H1 (cell line): ENCODE measurements around the gene SCYL1. TPM values are rescaled to one million over a fixed set of nuclear protein-coding genes. Genes with fewer than 3 reads are reported as not detected.

Experiments
- BRCA1 ChIP-seq: IDR thresholded peaks from 2 replicates; pipeline ENCODE4 v1.6.1; 2012; ENCODE audit warnings: low read depth, low read length, improper control_type of control experiment
- CHD7 ChIP-seq: fragments of 300-600 bp; sonication (generic); IDR thresholded peaks from 2 replicates; pipeline ENCODE4 v1.7.1; 2012; ENCODE audit warnings: low read length, moderate library complexity, mild to moderate bottlenecking, inconsistent platforms; ENCODE audit not compliant: insufficient replicate concordance
- POU5F1 ChIP-seq: IDR thresholded peaks from 2 replicates; pipeline ENCODE4 v1.6.1; 2011; ENCODE audit warnings: low read depth, mild to moderate bottlenecking, low read length, moderate library complexity
- RAD21 ChIP-seq, 2 experiments: IDR thresholded peaks in 1 of 2; conservative IDR thresholded peaks in 1 of 2; 2 replicates each; pipeline ENCODE4 v1.6.1; 2011; ENCODE audit warnings: low read depth in 2 of 2, low read length in 2 of 2, improper control_type of control experiment in 1 of 2, inconsistent platforms in 1 of 2, mild to moderate bottlenecking in 1 of 2, moderate library complexity in 1 of 2
- RBBP5 ChIP-seq: IDR thresholded peaks from 2 replicates; pipeline ENCODE4 v1.7.1; 2012; ENCODE audit warnings: low read depth, mild to moderate bottlenecking, inconsistent platforms, low read length, moderate library complexity, borderline replicate concordance
- SUZ12 ChIP-seq: fragments of 200-600 bp; sonication (generic); IDR thresholded peaks from 2 replicates; pipeline ENCODE4 v1.6.1; 2012; ENCODE audit warnings: mild to moderate bottlenecking, inconsistent platforms, low read length, moderate library complexity, mixed read lengths
- TAF7 ChIP-seq: optimal IDR thresholded peaks from 2 replicates; pipeline ENCODE3; 2011; ENCODE audit warnings: low read depth, mild to moderate bottlenecking, inconsistent platforms, low read length, moderate library complexity, borderline replicate concordance
- TBP ChIP-seq: IDR thresholded peaks from 2 replicates; pipeline ENCODE4 v1.6.1; 2011; ENCODE audit warnings: low read depth, low read length, improper control_type of control experiment
- YY1 ChIP-seq: IDR thresholded peaks from 2 replicates; pipeline ENCODE4 v1.6.1; 2011; ENCODE audit warnings: low read depth, mild to moderate bottlenecking, low read length
- polyA plus RNA-seq, 7 experiments: library from polyadenylated mRNA; depleted of rRNA in 3 of 7; stranded (reverse) in 5 of 7; unstranded in 2 of 7; fragments of >200 nt in 5 of 7; fragments of 200-250 nt in 2 of 7; gene quantifications; 1 replicate in 5 of 7; 2 replicates in 1 of 7; 4 replicates in 1 of 7; pipeline versions ENCODE4 v1.2.1 to v1.2.3, GENCODE V29; 2011 to 2013; ENCODE audit warnings: missing spikeins in 2 of 7, mixed read lengths in 2 of 7
- total RNA-seq: library from RNA; stranded (reverse); fragmentation: NEBNext Ultra II Directional; extraction: Animal tissue kit (Norgen Biotek cat#: 25700); gene quantifications from 2 replicates; pipeline ENCODE4 v1.2.1, GENCODE V29; 2021

The SCYL1 gene
- total and polyA plus RNA-seq, 2 of the 8 experiments (the other 6 are each of a cell fraction or from before 2014, with no cell fraction given) = 59.8 to 77.7 TPM

- TF ChIP-seq POU5F1 (no peak), TBP (peak; percentile 63), RBBP5 (no peak), CHD7 (no peak), RAD21 (IDR thresholded peaks at IDR 0.05 in 1 of 2, conservative IDR thresholded peaks at IDR 0.05 in 1 of 2; ENCODE audit: low read depth in 2 of 2, low read length in 2 of 2) (no peak), YY1 (peak; percentile 91), SUZ12 (no peak), BRCA1 (no peak), TAF7 (no peak)
Measured at GRCh38 chr11:65487467-65488272, 37.2 kb upstream of the SCYL1 start (continued).
